CD4-positive, alpha-beta T cell treated with Interleukin-15 for 4 hours (primary cell): Measurements from ENCODE around the gene SMTNL1.

Source experiments
- DNase-seq: peaks from one replicate; pipeline ENCODE4 v3.0.0-alpha.2; 2020; ENCODE audit warnings: low spot score

SMTNL1 gene

DNA sequence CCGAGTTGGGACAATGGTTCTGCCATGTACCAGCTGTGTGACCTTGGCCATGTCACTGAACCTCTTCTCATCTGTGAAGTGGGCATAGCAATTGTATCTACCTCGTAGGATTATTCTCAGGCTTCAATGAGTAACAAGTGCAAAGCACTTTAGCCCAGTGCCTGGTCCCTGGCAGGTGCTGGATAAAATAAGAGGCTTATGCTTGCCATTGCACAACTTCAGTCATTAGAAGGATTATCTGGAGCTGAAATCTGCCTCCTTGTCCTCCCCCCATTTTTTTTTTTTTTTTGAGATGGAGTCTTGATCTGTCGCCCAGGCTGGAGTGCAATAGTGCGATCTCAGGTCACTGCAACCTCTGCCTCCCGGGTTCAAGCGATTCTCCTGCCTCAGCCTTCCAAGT is 7.2 kb downstream of the SMTNL1 start:
- no peak for DNase-seq

DNA sequence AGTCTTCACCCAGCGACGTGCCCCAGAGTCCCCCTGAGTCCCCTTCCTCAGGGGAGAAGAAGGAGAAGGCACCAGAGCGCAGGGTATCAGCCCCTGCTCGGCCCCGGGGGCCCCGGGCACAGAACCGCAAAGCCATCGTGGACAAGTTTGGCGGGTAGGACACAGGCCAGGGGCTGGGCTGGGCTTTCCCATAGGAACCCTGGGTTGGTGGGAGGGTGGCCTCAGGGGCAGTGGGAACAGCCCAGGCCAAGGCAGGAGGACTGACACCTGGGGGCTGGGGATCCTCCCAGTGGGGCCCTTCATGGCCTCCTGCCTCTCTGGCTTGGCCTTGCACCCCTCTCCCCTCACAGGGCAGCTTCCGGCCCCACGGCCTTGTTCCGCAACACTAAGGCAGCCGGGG is 8.5 kb downstream of the SMTNL1 start:
- no peak for DNase-seq

DNA sequence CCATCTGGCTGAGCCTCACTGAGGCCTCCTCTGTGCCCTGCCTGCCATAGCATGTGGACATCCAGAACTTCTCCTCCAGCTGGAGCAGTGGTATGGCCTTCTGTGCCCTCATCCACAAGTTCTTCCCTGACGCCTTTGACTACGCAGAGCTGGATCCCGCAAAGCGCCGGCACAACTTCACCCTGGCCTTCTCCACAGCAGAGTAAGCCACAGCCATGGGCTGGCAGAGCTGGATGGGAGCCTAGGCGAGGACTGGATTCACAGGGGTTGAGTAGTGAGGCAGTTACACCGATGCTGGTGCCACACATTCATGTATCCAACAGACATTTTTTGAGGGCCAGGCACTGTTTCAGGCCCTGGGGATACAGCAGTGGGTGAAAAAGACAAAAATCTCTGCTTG is 9.1 kb downstream of the SMTNL1 start:
- no peak for DNase-seq

- no peak for DNase-seq
Measured at GRCh38 chr11:57546869-57547475, 9.6 kb downstream of the SMTNL1 start.

DNA sequence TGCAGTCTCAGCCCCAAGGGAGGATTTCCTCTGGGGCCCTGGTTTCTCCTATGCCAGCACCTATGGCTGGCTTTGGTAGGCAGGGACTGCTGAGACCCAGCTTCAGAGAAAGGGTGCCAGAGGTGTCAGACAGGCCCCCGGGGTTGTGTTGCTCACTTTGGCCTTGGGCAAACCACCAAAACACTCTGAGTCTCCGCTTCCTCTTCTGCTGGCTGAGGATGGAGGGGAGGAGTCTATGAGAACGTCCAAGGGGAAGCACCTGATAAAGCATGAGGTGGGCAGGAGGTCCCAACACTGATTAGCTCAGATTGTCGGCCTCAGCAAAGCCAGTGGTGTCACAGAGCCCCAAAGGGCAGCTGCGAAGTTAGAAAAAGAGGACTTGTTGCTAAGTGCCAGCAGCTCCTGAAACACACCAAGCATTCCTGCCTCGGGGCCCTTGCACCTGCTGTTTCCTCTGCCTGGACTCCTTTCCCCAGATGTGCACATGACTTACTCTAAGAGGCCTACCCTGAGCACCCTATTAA is 10.5 kb downstream of the SMTNL1 start:
- peak; percentile 23 for DNase-seq

DNA sequence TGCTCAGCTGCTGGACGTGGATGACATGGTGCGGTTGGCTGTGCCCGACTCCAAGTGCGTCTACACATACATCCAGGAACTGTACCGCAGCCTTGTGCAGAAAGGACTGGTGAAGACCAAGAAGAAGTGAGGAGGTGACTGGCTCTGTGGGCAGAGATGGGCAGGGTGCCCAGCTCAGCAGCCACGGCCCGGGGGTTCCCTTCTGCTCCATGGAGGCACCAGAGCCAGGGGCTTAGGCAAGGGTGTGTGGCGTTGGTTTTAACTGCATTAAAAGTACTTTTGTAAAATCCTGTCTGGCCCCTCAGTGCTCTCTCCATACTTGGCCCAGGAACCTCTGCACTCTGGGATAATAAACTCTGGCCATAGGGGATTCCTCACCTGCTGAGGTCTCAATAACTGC is 12.6 kb downstream of the SMTNL1 start:
- no peak for DNase-seq

DNA sequence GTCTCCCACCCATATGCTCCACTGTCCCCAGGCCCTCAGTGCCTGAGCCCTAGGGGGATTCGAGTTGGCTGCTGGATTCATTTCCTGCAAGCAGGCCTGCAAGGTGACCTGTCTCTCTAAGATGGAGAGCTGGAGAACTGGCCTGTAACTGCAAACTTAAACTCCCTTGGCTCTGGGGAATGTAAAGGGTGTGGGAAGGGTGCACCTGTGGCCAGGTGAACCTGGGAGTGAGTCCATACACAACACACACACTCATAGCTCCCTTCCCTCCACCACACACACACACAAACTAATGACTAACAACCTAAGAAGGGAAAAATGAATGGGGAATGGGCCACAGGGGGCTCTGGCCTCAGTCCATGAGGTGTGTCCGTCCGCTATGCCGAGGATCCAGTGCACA is 14.5 kb downstream of the SMTNL1 start:
- DNase-seq = no peak

DNA sequence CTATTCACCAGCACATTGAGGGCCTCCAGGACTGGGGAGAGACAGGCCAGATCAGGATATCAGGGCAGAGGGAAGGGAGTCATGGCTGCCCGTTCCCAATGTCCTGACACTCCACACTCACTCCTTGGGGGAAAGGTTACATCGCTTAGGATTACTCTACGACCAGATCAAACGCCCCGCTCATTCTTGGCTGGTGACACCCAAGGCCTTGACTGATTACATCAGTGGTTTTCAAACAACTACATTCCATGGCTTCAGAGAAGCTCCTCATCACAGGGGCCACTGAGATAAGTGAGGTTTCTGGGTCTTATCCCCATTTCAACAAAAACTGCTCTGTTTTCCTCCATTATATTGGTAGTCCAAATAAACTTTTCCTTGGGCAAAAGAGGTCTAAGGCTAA is 15.1 kb downstream of the SMTNL1 start:
- DNase-seq = no peak

DNA sequence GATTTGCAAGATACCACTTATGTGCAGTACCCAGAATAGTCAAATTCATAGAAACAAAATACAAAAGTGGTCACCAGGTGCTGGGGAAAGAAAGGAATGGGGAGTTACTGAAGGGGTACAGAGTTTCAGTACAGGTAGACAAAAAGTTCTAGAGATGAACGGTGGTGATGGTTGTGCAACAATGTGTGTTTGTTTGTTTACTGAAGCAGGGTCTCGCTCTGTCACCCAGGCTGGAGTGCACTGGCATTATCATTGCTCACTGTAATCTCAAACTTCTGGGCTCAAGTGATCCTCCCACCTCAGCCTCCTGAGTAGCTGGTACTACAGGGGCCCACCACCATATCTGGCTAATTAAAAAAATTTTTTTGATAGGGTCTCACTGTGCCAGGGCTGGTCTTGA is 18.0 kb downstream of the SMTNL1 start:
- DNase-seq = no peak

DNA sequence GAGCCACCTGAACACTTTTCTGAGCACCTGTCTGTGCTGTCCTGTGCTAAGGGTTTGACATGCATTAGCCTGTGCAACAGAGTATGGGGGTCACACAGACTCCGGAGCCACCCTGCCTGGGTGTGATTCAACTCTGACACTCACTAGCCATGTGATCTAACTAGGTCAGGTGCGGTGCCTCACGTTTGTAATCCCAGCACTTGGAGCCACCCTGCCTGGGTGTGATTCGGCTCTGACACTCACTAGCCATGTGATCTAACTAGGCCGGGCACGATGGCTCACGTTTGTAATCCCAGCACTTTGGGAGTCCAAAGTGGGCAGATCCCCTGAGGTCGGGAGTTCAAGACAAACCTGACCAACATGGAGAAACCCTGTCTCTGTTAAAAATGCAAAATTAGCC is 18.6 kb downstream of the SMTNL1 start:
- DNase-seq = no peak

- DNase-seq = no peak
Measured at GRCh38 chr11:57560146-57560545, 22.8 kb downstream of the SMTNL1 start.

DNA sequence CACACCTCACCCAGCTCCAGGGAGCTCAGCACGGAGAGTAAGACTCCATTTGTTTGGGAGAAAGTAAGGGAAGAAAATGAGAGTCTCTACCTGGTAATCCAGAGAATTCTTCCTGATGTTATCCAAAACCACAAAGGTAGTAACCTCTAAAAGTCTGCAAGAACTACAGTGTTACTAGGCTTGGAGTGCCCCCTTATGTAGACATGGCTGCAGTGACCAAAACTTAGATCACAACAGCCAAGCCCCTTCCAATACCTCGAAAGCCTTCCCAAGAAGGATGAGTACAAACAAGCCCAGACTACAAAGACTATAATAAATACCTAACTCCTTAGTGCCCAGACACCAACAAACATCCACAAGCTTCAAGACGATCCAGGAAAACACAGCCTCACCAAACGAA is 25.2 kb downstream of the SMTNL1 start:
- no peak for DNase-seq

DNA sequence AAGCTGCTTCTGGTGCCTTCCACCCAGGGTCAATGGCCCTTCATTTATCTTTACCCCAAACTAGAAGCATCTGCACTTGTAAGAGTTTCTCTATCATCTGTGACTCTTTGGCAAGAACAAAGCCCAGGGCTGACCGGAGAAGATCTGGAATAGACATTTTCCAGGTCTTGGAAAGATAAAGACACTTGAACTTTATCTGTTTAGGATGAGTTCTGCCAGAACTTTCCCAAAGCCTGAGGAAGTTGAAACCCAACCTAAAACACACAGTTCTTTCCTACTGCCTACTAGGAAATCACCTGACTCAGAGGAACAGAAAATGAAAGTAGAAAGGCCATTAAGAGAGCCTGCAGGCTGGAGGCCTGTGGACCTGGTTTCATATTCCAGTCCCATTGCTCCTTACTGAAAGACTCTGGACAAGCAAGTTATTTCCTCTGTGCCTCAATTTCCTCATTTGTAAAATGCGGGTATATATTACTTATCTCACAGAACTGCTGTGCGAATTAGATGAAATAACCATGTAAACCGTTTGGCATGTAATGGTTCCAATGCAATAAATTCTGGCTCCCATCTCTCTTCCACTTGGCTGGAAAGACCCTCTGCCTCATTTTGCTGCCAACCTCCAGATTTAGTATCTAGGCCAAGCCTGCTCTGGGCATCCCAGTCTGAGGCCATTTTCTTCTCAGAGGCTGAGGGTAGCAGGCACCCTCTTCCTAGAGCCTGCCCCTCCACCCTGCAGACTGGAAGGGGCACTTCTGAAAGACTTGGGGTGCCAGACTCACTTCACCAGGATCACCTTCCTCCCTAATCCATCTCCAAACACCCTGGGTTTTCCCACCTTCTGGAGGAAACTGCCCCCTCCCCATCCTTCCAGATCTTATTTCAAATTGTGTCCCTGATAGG is 28.9 kb downstream of the SMTNL1 start:
- peak; percentile 57 for DNase-seq

- DNase-seq = peak; percentile 25
Measured at GRCh38 chr11:57566905-57567514, 29.6 kb downstream of the SMTNL1 start.

- DNase-seq = peak; percentile 52
Measured at GRCh38 chr11:57567515-57568329, 30.3 kb downstream of the SMTNL1 start, which contains the start of gene UBE2L6. UBE2L6 (minus strand) TSS chr11:57567672; CDS start chr11:57567611, 61 bp downstream.

GRCh38 chr11:57568330-57568766 is 31.0 kb downstream of the SMTNL1 start:
- peak; percentile 88 for DNase-seq

DNA sequence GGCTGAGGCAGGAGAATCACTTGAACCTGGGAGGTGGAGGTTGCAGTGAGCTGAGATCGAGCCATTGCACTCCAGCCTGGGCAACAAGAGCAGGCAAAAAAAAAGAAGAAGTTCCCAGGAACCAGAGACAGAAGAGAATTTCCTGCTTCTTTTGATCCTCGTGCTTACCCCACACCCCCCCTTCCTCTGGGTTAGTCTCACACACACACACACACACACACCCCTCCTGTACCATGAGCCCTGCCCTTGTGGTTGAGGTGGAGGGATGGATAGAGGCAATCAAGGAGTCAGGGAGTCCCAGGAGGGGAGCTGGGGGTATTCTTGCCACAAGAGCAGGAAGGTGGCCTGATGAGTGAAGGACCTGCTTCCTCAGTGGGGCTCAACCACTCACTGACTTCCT is 34.2 kb downstream of the SMTNL1 start:
- DNase-seq = no peak

GRCh38 chr11:57574061-57574460 is 36.7 kb downstream of the SMTNL1 start:
- no peak for DNase-seq

- DNase-seq = no peak
Measured at GRCh38 chr11:57584341-57584740, 46.9 kb downstream of the SMTNL1 start.

- DNase-seq = no peak
Measured at GRCh38 chr11:57585301-57585700, 47.9 kb downstream of the SMTNL1 start.

- no peak for DNase-seq
Measured at GRCh38 chr11:57586711-57587245, 49.4 kb downstream of the SMTNL1 start.
